ENCODE data around the gene PRKG1. TPM values are rescaled to one million over a fixed set of nuclear protein-coding genes. Genes with fewer than 3 reads are reported as not detected.

Gene PRKG1
- total and polyA plus RNA-seq, 2 of the 8 experiments (the other 6 are each of a cell fraction or from before 2014, with no cell fraction given) = 4.2 to 15.2 TPM

DNA sequence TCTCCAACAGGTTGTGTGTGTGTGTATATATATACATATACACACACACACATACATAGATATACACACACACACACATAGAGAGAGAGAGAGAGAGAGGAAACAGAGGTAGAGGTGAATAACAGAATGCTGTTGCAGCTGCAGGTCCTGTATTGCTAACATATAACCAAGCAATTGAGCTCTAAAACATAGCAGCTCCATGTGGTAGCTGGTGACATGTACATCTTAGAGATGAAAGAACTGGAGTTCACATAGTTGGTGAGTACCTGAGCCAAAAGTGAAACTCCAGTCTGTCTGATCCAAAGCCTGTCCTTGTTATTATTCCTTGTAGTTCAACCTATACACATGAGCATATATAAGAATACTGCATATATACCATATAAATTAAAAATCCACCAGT lies 778.0 kb downstream of the PRKG1 start:
- no peaks in the 10 kb centered on the region for H3K23me2 ChIP-seq (ENCODE audit: low read depth, low read length)
- H3K4me3 ChIP-seq (ENCODE audit: extremely low read depth in 1 of 4, insufficient read depth in 2 of 4, low read depth in 3 of 4, low read length in 4 of 4) = no peak overlapping the region
- H3K9me3 ChIP-seq (ENCODE audit: insufficient read depth in 2 of 2, low read depth in 1 of 2, low read length in 1 of 2) = peaks cover 0 to 4% of the 10 kb centered on the region in 2 experiments; a peak in 2 of 4 replicates
- no peak overlapping the region for H3K14ac ChIP-seq (ENCODE audit: insufficient read length)
- no peak overlapping the region for H2BK12ac ChIP-seq (ENCODE audit: low read depth, low read length)
- no peak overlapping the region for H3K4ac ChIP-seq (replicated peaks; ENCODE audit: insufficient read length, low read depth, low read length)
- H2BK15ac ChIP-seq (ENCODE audit: low read length) = no peak overlapping the region
- H2AFZ ChIP-seq (ENCODE audit: low read length) = no peak overlapping the region
- no peak overlapping the region for H4K8ac ChIP-seq (ENCODE audit: extremely low read depth, insufficient read depth, low read length)
- H4K5ac ChIP-seq (ENCODE audit: insufficient read length, low read depth, low read length) = no peak overlapping the region
- no peaks in the 10 kb centered on the region for H3K36me3 ChIP-seq (ENCODE audit: control insufficient read depth in 2 of 4, insufficient read depth in 4 of 4, low read length in 3 of 4)
- POLR2A ChIA-PET (ENCODE audit: partially characterized antibody) = no interaction called here
- no peak overlapping the region for H3K27ac ChIP-seq (ENCODE audit: low read depth, low read length)
- H3K9ac ChIP-seq (replicated peaks in 1 of 4; ENCODE audit: extremely low read depth in 1 of 4, low read depth in 3 of 4, low read length in 3 of 4) = no peak overlapping the region
- H3K4me1 ChIP-seq (replicated peaks in 1 of 4; ENCODE audit: control insufficient read depth in 3 of 4, insufficient read depth in 4 of 4, low read length in 3 of 4) = peaks cover 0 to under 1% (median 0%) of the 10 kb centered on the region in 4 experiments; a peak in 1 of 7 replicates
- DNase-seq (ENCODE audit: low read depth in 1 of 2, low spot score in 2 of 2) = no peak
- no peak overlapping the region for H3K56ac ChIP-seq (replicated peaks; ENCODE audit: insufficient read length, low read depth, low read length)
- H3K23ac ChIP-seq (ENCODE audit: insufficient read length) = no peak overlapping the region
- H3K27me3 ChIP-seq (replicated peaks in 1 of 4; ENCODE audit: control insufficient read depth in 3 of 4, extremely low read depth in 1 of 4, insufficient read depth in 3 of 4, low read length in 3 of 4) = peaks cover 0 to 5% (median 1%) of the 10 kb centered on the region in 4 experiments; a peak in 2 of 7 replicates
- H2BK120ac ChIP-seq (replicated peaks; ENCODE audit: low read depth, low read length) = no peak overlapping the region
- H4K91ac ChIP-seq (replicated peaks; ENCODE audit: insufficient read length, low read length) = no peak overlapping the region
- H2BK20ac ChIP-seq (ENCODE audit: low read length) = no peak overlapping the region
- H3K18ac ChIP-seq (ENCODE audit: extremely low read depth, low read length) = no peak overlapping the region
- no peaks in the 10 kb centered on the region for H3K79me1 ChIP-seq (ENCODE audit: low read depth, low read length)
- no peak overlapping the region for H3K4me2 ChIP-seq (ENCODE audit: insufficient read depth in 1 of 2, low read depth in 2 of 2, low read length in 2 of 2)
- CTCF ChIA-PET (ENCODE audit: partially characterized antibody) = no interaction called here
- no peaks in the 10 kb centered on the region for H3K79me2 ChIP-seq (ENCODE audit: control insufficient read depth in 1 of 2, insufficient read depth in 2 of 2, low read length in 2 of 2)
- no peak overlapping the region for H2BK5ac ChIP-seq (ENCODE audit: low read depth, low read length)
- no peaks in the 10 kb centered on the region for H4K20me1 ChIP-seq (replicated peaks in 1 of 2; ENCODE audit: control insufficient read depth in 1 of 2, insufficient read depth in 2 of 2, low read length in 2 of 2)
- no peak overlapping the region for H2AK5ac ChIP-seq (ENCODE audit: low read depth, low read length)
- TF ChIP-seq POLR2A (IDR thresholded peaks at IDR 0.05; ENCODE audit: control extremely low read depth in 1 of 2, low read depth in 2 of 2, low read length in 2 of 2) (no peak), BCL11A (IDR thresholded peaks at IDR 0.05; ENCODE audit: low read depth in 2 of 2, low read length in 2 of 2) (no peak), TAF7 (optimal IDR thresholded peaks at IDR 0.05; ENCODE audit: borderline replicate concordance, low read depth, low read length) (no peak), PHF8 (conservative IDR thresholded peaks at IDR 0.05; ENCODE audit: low read depth, low read length) (no peak), CTBP2 (IDR thresholded peaks at IDR 0.05; ENCODE audit: borderline replicate concordance, insufficient read depth, insufficient read length, low read length) (no peak), HDAC6 (IDR thresholded peaks at IDR 0.05; ENCODE audit: low read depth, low read length) (no peak), SAP30 (IDR thresholded peaks at IDR 0.05; ENCODE audit: insufficient read depth, insufficient replicate concordance, low read length) (no peak), CHD2 (IDR thresholded peaks at IDR 0.05; ENCODE audit: low read length) (no peak), TCF12 (IDR thresholded peaks at IDR 0.05; ENCODE audit: low read depth, low read length) (no peak), EP300 (IDR thresholded peaks at IDR 0.05; ENCODE audit: borderline replicate concordance in 1 of 2, low read depth in 2 of 2, low read length in 2 of 2) (no peak)
- TF ChIP-seq, protein P1, sequence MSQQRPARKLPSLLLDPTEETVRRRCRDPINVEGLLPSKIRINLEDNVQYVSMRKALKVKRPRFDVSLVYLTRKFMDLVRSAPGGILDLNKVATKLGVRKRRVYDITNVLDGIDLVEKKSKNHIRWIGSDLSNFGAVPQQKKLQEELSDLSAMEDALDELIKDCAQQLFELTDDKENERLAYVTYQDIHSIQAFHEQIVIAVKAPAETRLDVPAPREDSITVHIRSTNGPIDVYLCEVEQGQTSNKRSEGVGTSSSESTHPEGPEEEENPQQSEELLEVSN (IDR thresholded peaks at IDR 0.05) = no peak
- no peak for FAIRE-seq

Measured in H1 (cell line).